Neural progenitor cell (in vitro differentiated cells): Measurements from ENCODE around the gene SLC17A9.

Source experiments
- EZH2 ChIP-seq: fragments of 200-600 bp; sonication (generic); IDR thresholded peaks from 2 replicates; pipeline ENCODE4 v1.6.1; 2017; ENCODE audit warnings: antibody characterized with exemption, mild to moderate bottlenecking, moderate library complexity
- EZH2phosphoT487 ChIP-seq: fragments of 200-600 bp; sonication (generic); IDR thresholded peaks from 2 replicates; pipeline ENCODE4 v1.6.1; 2017; ENCODE audit warnings: antibody characterized with exemption

DNA sequence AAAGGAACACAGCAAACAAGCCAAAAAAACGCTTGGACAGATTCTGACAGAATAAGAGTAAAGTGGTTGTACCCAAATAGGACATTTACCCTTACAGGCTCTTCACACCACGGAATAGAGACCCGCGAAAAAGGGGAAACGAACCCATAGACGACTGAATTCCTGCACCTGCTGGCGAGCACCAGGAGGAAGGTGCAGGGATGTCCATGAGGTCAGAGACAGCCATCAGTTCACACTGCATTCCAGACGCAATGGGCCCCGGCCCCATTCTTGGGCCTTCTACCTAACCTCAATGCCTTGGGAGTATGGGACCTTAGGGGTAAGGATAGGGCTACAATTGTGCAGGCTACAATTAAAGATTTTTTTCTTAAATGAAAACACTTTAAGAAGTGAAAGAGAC, 21.0 kb upstream of the SLC17A9 start:
- TF ChIP-seq EZH2 (no peak), EZH2phosphoT487 (no peak)
